Spleen (tissue), 11 donors: ENCODE results near the gene ERC2. TPM values are rescaled to one million over a fixed set of nuclear protein-coding genes. Genes with fewer than 3 reads are reported as not detected.

Experiments used
- DNase-seq: peaks from one replicate; pipeline ENCODE4 v3.0.0-alpha.2; 2020
- H3K27ac ChIP-seq, 8 donors: fragments of 200-600 bp; sonication (generic) in 7 of 8; 1 replicate in 4 of 8; 2 replicates in 4 of 8; pipeline versions ENCODE4 v1.5.0 to v1.8.0; 2016 to 2021; ENCODE audit warnings: inconsistent platforms in 4 of 8, mild to moderate bottlenecking in 4 of 8, moderate library complexity in 1 of 8
- H3K27me3 ChIP-seq, 7 donors: fragments of 200-600 bp; sonication (generic) in 6 of 7; replicated peaks in 1 of 7; 1 replicate in 4 of 7; 2 replicates in 3 of 7; pipeline versions ENCODE4 v1.5.0 to v1.8.0; 2016 to 2021; ENCODE audit warnings: inconsistent platforms in 3 of 7, mild to moderate bottlenecking in 1 of 7
- H3K36me3 ChIP-seq, 6 donors: fragments of 200-600 bp; sonication (generic) in 5 of 6; 1 replicate in 4 of 6; 2 replicates in 2 of 6; pipeline versions ENCODE4 v1.5.0 to v1.8.0; 2016 to 2021; ENCODE audit warnings: inconsistent platforms in 2 of 6
- H3K4me1 ChIP-seq, 6 donors: fragments of 200-600 bp; sonication (generic) in 5 of 6; 1 replicate in 3 of 6; 2 replicates in 3 of 6; pipeline versions ENCODE4 v1.5.0 to v1.8.0; 2016 to 2021; ENCODE audit warnings: inconsistent platforms in 3 of 6
- H3K4me3 ChIP-seq, 8 donors: fragments of 200-600 bp; sonication (generic) in 7 of 8; 1 replicate in 4 of 8; 2 replicates in 4 of 8; pipeline versions ENCODE4 v1.5.0 to v1.8.0; 2016 to 2021; ENCODE audit warnings: inconsistent platforms in 4 of 8, mild to moderate bottlenecking in 4 of 8, moderate library complexity in 2 of 8
- H3K9me3 ChIP-seq, 8 donors: fragments of 200-600 bp; sonication (generic) in 7 of 8; 1 replicate in 4 of 8; 2 replicates in 4 of 8; pipeline versions ENCODE4 v1.5.0 to v1.8.0; 2016 to 2021; ENCODE audit warnings: inconsistent platforms in 4 of 8
- POLR2A ChIP-seq, 3 donors: fragments of 450-650 bp; IDR thresholded peaks; one replicate each; pipeline ENCODE4 v1.5.1; 2017; ENCODE audit warnings: antibody characterized with exemption in 3 of 3, mild to moderate bottlenecking in 1 of 3
- POLR2AphosphoS5 ChIP-seq, 3 donors: sonication (generic); formaldehyde crosslinking; IDR thresholded peaks; one replicate each; pipeline ENCODE4 v1.5.1; 2017; ENCODE audit warnings: antibody characterized with exemption in 3 of 3
- WGBS, 5 donors: extraction: QIAGEN DNeasy Blood & Tissue Kit in 3 of 5; methylation state at CpG; one replicate each; pipeline versions ENCODE4 v1.1.5 to v1.1.7; 2013 to 2018; 5-methylcytosine and 5-hydroxymethylcytosine counted together
- intact Hi-C: fragments of 100-400 bp; cut with DNase I; formaldehyde crosslinking; loops from one replicate; pipeline ENCODE4 v1.15.0; 2023; ENCODE audit warnings: low total_unique reads
- polyA plus RNA-seq, 3 donors: library from polyadenylated mRNA; stranded (reverse); fragments of 200-250 nt; gene quantifications; one replicate each; pipeline ENCODE4 v1.2.1, GENCODE V29; 2013
- total RNA-seq, 7 donors: library from RNA; depleted of rRNA in 3 of 7; stranded (reverse); fragments of >200 nt in 3 of 7; fragmentation: NEBNext Ultra II Directional in 4 of 7; extraction: Animal tissue kit (Norgen Biotek cat#: 25700) in 4 of 7; gene quantifications; one replicate each; pipeline versions ENCODE4 v1.1.0 to v1.2.1, GENCODE V29; 2016 to 2021
- TF ChIP-seq, protein P1 (sequence below), 11 experiments: fragments of 200-600 bp in 7 of 11; fragments of 450-650 bp in 4 of 11; sonication (generic) in 4 of 11; IDR thresholded peaks in 8 of 11; conservative IDR thresholded peaks in 3 of 11; 1 replicate in 7 of 11; 2 replicates in 4 of 11; pipeline versions ENCODE4 v1.4.0 to v1.8.0; 2016 to 2021; ENCODE audit warnings: antibody characterized with exemption in 11 of 11, inconsistent platforms in 4 of 11, mild to moderate bottlenecking in 1 of 11
- donor health status: healthy with polysubstance abuse.
- donor health status: DM: no; HTN: no; CAD: no; lungs with moderate emphysema.
- donor health status: DM: no; HTN: no; CAD: no.
- donor health status: Bipolar disorder and iron deficiency.
- donor health status: healthy.
- donor health status: DM: no; HTN: no; CAD: no.
- donor health status: DM: yes; HTN: yes; CAD: no.

ERC2 gene
- total and polyA plus RNA-seq, 10 donors, result 0.04 to 4.9 (median 0.39) TPM

- H3K27ac ChIP-seq, result no peak overlapping the region
- H3K27me3 ChIP-seq, result no peaks in the 10 kb centered on the region
- no peak overlapping the region for H3K4me3 ChIP-seq
- no peaks in the 10 kb centered on the region for H3K4me1 ChIP-seq
- intact Hi-C loops, result no loop called here
- WGBS, 5 donors, result 69 to 83% (median 75%) methylated on average over 11 of the region's 11 CpGs
- TF ChIP-seq, protein P1, sequence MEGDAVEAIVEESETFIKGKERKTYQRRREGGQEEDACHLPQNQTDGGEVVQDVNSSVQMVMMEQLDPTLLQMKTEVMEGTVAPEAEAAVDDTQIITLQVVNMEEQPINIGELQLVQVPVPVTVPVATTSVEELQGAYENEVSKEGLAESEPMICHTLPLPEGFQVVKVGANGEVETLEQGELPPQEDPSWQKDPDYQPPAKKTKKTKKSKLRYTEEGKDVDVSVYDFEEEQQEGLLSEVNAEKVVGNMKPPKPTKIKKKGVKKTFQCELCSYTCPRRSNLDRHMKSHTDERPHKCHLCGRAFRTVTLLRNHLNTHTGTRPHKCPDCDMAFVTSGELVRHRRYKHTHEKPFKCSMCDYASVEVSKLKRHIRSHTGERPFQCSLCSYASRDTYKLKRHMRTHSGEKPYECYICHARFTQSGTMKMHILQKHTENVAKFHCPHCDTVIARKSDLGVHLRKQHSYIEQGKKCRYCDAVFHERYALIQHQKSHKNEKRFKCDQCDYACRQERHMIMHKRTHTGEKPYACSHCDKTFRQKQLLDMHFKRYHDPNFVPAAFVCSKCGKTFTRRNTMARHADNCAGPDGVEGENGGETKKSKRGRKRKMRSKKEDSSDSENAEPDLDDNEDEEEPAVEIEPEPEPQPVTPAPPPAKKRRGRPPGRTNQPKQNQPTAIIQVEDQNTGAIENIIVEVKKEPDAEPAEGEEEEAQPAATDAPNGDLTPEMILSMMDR (IDR thresholded peaks at IDR 0.05 in 8 of 11, conservative IDR thresholded peaks at IDR 0.05 in 3 of 11), result no peak
- no peak for TF ChIP-seq POLR2A (IDR thresholded peaks at IDR 0.05)
- no peak for TF ChIP-seq POLR2AphosphoS5 (IDR thresholded peaks at IDR 0.05)
- no peaks in the 10 kb centered on the region for H3K9me3 ChIP-seq
- DNase-seq, result no peak
- H3K36me3 ChIP-seq, result no peaks in the 10 kb centered on the region
Measured at GRCh38 chr3:56219894-56220805, 248.1 kb downstream of the ERC2 start.

GRCh38 chr3:56209982-56210751, 258.1 kb downstream of the ERC2 start:
- no peaks in the 10 kb centered on the region for H3K36me3 ChIP-seq
- no peak for TF ChIP-seq POLR2AphosphoS5 (IDR thresholded peaks at IDR 0.05)
- TF ChIP-seq POLR2A (IDR thresholded peaks at IDR 0.05), result no peak
- TF ChIP-seq, protein P1 (IDR thresholded peaks at IDR 0.05 in 8 of 11, conservative IDR thresholded peaks at IDR 0.05 in 3 of 11), result no peak
- intact Hi-C loops, result no loop called here
- no peak overlapping the region for H3K27ac ChIP-seq
- no peak for DNase-seq
- WGBS, 5 donors, result 77 to 93% (median 83%) methylated on average over 2 of the region's 2 CpGs
- peaks cover 0 to 21% (median 10%) of the 10 kb centered on the region in 8 donors for H3K9me3 ChIP-seq
- H3K27me3 ChIP-seq, result no peaks in the 10 kb centered on the region
- H3K4me3 ChIP-seq, result no peak overlapping the region
- H3K4me1 ChIP-seq, result no peaks in the 10 kb centered on the region

- WGBS, 5 donors, result 81 to 94% (median 83%) methylated on average over 4 of the region's 4 CpGs
- no peak overlapping the region for H3K27ac ChIP-seq
- no peak overlapping the region for H3K4me3 ChIP-seq
- no peaks in the 10 kb centered on the region for H3K36me3 ChIP-seq
- DNase-seq, result no peak
- H3K27me3 ChIP-seq, result no peaks in the 10 kb centered on the region
- intact Hi-C loops, result no loop called here
- no peaks in the 10 kb centered on the region for H3K4me1 ChIP-seq
- TF ChIP-seq, protein P1 (IDR thresholded peaks at IDR 0.05 in 8 of 11, conservative IDR thresholded peaks at IDR 0.05 in 3 of 11), result no peak
- TF ChIP-seq POLR2A (IDR thresholded peaks at IDR 0.05), result no peak
- H3K9me3 ChIP-seq, result peaks cover 0 to 11% (median 3%) of the 10 kb centered on the region in 8 donors
Measured at GRCh38 chr3:56207922-56208321, 260.3 kb downstream of the ERC2 start.

DNA sequence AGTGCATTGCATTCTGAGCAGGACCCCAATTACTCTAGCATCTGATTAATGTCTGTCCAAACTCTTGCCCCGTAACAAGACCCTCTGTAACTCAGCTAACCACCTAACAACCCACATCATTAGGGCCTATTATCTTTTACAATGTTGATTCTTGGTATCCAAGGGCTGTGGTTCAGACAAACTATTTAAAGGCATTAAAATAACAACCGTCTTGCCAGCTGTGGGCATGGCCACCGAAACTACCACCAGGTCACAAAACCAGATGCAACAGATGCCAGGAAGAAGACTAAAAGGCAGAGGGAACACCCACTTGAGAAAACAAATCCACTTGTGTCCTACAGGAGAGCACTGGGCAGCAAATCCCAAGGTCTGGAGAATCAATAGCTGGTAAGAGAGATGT, 262.9 kb downstream of the ERC2 start:
- H3K4me1 ChIP-seq, result no peaks in the 10 kb centered on the region
- no peaks in the 10 kb centered on the region for H3K9me3 ChIP-seq
- intact Hi-C loops, result no loop called here
- DNase-seq, result no peak
- H3K36me3 ChIP-seq, result no peaks in the 10 kb centered on the region
- no peak overlapping the region for H3K4me3 ChIP-seq
- no peak overlapping the region for H3K27ac ChIP-seq
- WGBS, 5 donors, result 78 to 90% (median 86%) methylated on average over 3 of the region's 3 CpGs
- no peaks in the 10 kb centered on the region for H3K27me3 ChIP-seq
- TF ChIP-seq POLR2A (IDR thresholded peaks at IDR 0.05), result no peak
- no peak for TF ChIP-seq POLR2AphosphoS5 (IDR thresholded peaks at IDR 0.05)
- TF ChIP-seq, protein P1 (IDR thresholded peaks at IDR 0.05 in 8 of 11, conservative IDR thresholded peaks at IDR 0.05 in 3 of 11), result no peak
